Thyroid gland (tissue), 4 donors: ENCODE results near the gene BARX2. TPM values are rescaled to one million over a fixed set of nuclear protein-coding genes. Genes with fewer than 3 reads are reported as not detected.

Experiments used
- DNase-seq, 2 donors: peaks; one replicate each; pipeline ENCODE4 v3.0.0-alpha.2; 2019
- H3K27ac ChIP-seq, 3 donors: fragments of 200-600 bp; sonication (generic); 1 replicate in 2 of 3; 2 replicates in 1 of 3; pipeline ENCODE4 v1.5.1; 2016 to 2019; ENCODE audit warnings: mild to moderate bottlenecking in 1 of 3, moderate library complexity in 1 of 3
- H3K27me3 ChIP-seq: fragments of 200-600 bp; sonication (generic); one replicate; pipeline ENCODE4 v1.5.1; 2019
- H3K36me3 ChIP-seq, 2 donors: fragments of 200-600 bp; sonication (generic); one replicate each; pipeline ENCODE4 v1.5.1; 2016 to 2019
- H3K4me1 ChIP-seq, 2 donors: fragments of 200-600 bp; sonication (generic); one replicate each; pipeline ENCODE4 v1.5.1; 2017 to 2019
- H3K4me3 ChIP-seq, 3 donors: fragments of 200-600 bp; sonication (generic); replicated peaks in 1 of 3; 1 replicate in 2 of 3; 2 replicates in 1 of 3; pipeline ENCODE4 v1.5.1; 2016; ENCODE audit warnings: mild to moderate bottlenecking in 1 of 3
- H3K9me3 ChIP-seq: fragments of 200-600 bp; sonication (generic); one replicate; pipeline ENCODE4 v1.5.1; 2017
- CTCF ChIP-seq, 6 experiments: fragments of 200-600 bp in 3 of 6; fragments of 450-650 bp in 3 of 6; sonication (generic) in 3 of 6; IDR thresholded peaks; one replicate each; pipeline ENCODE4 v1.5.1; 2016 to 2019; ENCODE audit warnings: antibody characterized with exemption in 6 of 6, mild to moderate bottlenecking in 2 of 6, inconsistent platforms in 1 of 6, moderate library complexity in 1 of 6
- POLR2A ChIP-seq, 2 donors: fragments of 450-650 bp; IDR thresholded peaks; one replicate each; pipeline ENCODE4 v1.6.1; 2017; ENCODE audit warnings: antibody characterized with exemption in 2 of 2, mild to moderate bottlenecking in 2 of 2, moderate library complexity in 1 of 2
- WGBS, 2 donors: methylation state at CpG; one replicate each; pipeline ENCODE4 v1.1.5; 2017; 5-methylcytosine and 5-hydroxymethylcytosine counted together
- intact Hi-C: fragments of 100-400 bp; cut with DNase I; formaldehyde crosslinking; loops from one replicate; pipeline ENCODE4 v1.15.1; 2023
- total RNA-seq, 4 donors: library from RNA; depleted of rRNA; stranded (reverse); fragments of >200 nt; gene quantifications; one replicate each; pipeline ENCODE4 v1.2.3, GENCODE V29; 2016

The BARX2 gene
- total RNA-seq, 4 donors from 2014 or later = 0.49 to 0.78 TPM; not detected in 2

DNA sequence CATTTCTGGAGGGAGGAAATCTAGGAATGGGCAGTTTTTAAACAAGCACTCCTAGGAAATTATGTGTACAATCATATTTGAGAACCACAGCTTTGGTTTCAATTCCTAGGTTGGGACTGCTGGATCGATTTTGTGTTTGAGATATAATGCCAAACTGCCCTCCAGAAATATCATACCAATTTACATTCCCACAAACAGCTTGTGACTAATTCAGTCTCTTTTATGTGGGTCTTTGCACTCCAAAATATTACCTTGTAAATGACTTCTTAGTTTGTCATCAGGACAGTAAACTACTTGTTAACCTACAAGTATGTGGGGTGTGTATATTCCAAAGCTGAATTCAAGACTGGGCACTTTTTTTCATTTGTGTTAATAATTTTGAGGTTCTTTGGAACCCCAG is 9.8 kb upstream of the BARX2 start:
- no peak for DNase-seq
- 77 to 81% methylated on average over 1 of the region's 1 CpG for WGBS, 2 donors
- TF ChIP-seq CTCF (IDR thresholded peaks at IDR 0.05) (no peak), POLR2A (IDR thresholded peaks at IDR 0.05) (no peak)
- H3K27ac ChIP-seq = no peak overlapping the region
- intact Hi-C loops = loop anchor here (10.0 kb wide), 2 partner anchors 329 to 379 kb away; no protein-coding TSS in a partner anchor
- no peaks in the 10 kb centered on the region for H3K27me3 ChIP-seq
- no peaks in the 10 kb centered on the region for H3K9me3 ChIP-seq
- H3K36me3 ChIP-seq = no peaks in the 10 kb centered on the region
- H3K4me1 ChIP-seq = no peaks in the 10 kb centered on the region
- no peak overlapping the region for H3K4me3 ChIP-seq

- H3K9me3 ChIP-seq = no peaks in the 10 kb centered on the region
- TF ChIP-seq CTCF (IDR thresholded peaks at IDR 0.05) = no peak
- no peak for TF ChIP-seq POLR2A (IDR thresholded peaks at IDR 0.05)
- no peaks in the 10 kb centered on the region for H3K27me3 ChIP-seq
- no peaks in the 10 kb centered on the region for H3K4me1 ChIP-seq
- no peak overlapping the region for H3K4me3 ChIP-seq
- H3K27ac ChIP-seq = no peak overlapping the region
- H3K36me3 ChIP-seq = no peaks in the 10 kb centered on the region
- DNase-seq = no peak
- WGBS, 2 donors = 88 to 89% methylated on average over 13 of the region's 13 CpGs
- intact Hi-C loops = loop anchor here (10.0 kb wide), 2 partner anchors 328 to 378 kb away; no protein-coding TSS in a partner anchor
Measured at GRCh38 chr11:129366737-129367597, 8.7 kb upstream of the BARX2 start.

GRCh38 chr11:129368889-129369672 is 6.6 kb upstream of the BARX2 start:
- WGBS, 2 donors = 55 to 56% methylated on average over 4 of the region's 4 CpGs
- Histone ChIP-seq H3K9me3 (no peaks in the 10 kb centered on the region), H3K4me1 (peaks cover 11 to 16% of the 10 kb centered on the region in 2 donors), H3K36me3 (no peaks in the 10 kb centered on the region), H3K4me3 (no peak overlapping the region), H3K27me3 (peaks cover 2% of the 10 kb centered on the region), H3K27ac (no peak overlapping the region)
- TF ChIP-seq CTCF (IDR thresholded peaks at IDR 0.05) = no peak
- no peak for TF ChIP-seq POLR2A (IDR thresholded peaks at IDR 0.05)
- DNase-seq = no peak
- intact Hi-C loops = loop anchor here (10.0 kb wide), 2 partner anchors 326 to 376 kb away; no protein-coding TSS in a partner anchor

DNA sequence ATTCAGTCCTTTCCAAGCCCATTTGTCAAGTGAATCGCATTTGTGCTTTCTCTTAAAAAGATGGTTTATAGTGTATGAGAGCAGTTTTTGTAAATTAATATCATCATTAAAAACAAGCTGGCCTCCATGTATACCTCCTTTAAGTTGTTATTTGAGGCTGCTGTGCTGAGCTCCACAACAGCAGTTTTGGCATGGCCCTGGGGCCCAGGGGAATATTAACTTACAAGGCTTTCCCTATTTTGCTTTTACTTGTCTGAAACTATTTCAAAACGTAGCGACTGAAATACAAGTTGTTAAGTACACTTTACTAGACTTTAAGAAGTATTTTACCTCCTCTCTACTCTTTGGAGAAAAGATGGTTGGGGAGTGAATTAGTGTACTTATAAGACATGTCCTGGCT is 4.9 kb upstream of the BARX2 start:
- no peak overlapping the region for H3K27ac ChIP-seq
- DNase-seq = no peak
- peaks cover 9% of the 10 kb centered on the region for H3K27me3 ChIP-seq
- TF ChIP-seq CTCF (IDR thresholded peaks at IDR 0.05) (no peak), POLR2A (IDR thresholded peaks at IDR 0.05) (no peak)
- no peaks in the 10 kb centered on the region for H3K9me3 ChIP-seq
- intact Hi-C loops = no loop called here
- 68 to 75% methylated on average over 3 of the region's 3 CpGs for WGBS, 2 donors
- H3K4me1 ChIP-seq = peaks cover 15 to 29% of the 10 kb centered on the region in 2 donors
- no peaks in the 10 kb centered on the region for H3K36me3 ChIP-seq
- H3K4me3 ChIP-seq = no peak overlapping the region
